ENCODE measurements around the gene SLC16A13. TPM values are rescaled to one million over a fixed set of nuclear protein-coding genes. Genes with fewer than 3 reads are reported as not detected.

Gene SLC16A13
- total and polyA plus RNA-seq, 2 of the 4 experiments (the other 2 are of a cell fraction): 0.18 to 2.3 TPM

DNA sequence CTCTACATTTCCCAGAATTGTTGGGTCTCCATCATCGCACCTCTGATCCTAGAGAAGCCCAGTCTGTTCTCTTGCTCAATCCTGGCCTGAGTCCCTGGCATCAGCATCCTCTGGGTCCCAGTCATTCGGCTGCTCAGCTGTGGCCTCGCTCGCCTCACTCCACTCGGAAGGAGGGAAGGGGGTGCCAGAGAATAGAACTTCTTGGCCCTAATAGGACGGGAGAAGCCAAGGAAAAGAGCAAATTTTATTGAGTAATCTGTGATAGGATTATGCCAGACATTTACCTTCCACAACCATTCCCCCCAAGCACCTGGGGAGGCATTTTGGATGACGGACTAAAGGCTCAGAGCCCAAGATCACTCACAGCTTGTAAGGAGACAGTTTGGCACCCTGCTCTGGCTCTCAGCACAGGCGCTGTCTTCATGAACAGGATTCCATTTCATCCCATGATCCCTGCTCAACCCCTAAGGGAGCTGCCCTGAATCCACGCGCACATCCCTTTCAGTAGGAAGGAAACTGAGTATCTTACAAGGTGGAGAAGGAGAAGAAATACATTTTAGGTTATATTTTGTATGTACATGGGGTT lies 44.7 kb downstream of the SLC16A13 start:
- BruUV-seq (replicated peaks): no TSS peak
- no peak overlapping the region for H4K8ac ChIP-seq (ENCODE audit: low read depth in 2 of 2, low read length in 2 of 2)
- H3K4ac ChIP-seq (ENCODE audit: low read depth, low read length): no peak overlapping the region
- no peak overlapping the region for H3K18ac ChIP-seq (ENCODE audit: low read depth, low read length)
- no peak overlapping the region for H2AFZ ChIP-seq (replicated peaks; ENCODE audit: low read length, poor library complexity)
- no peak overlapping the region for H3K4me3 ChIP-seq (ENCODE audit: insufficient read depth, low read depth, low read length)
- no peaks in the 10 kb centered on the region for H4K20me1 ChIP-seq (ENCODE audit: insufficient read depth, low read length)
- no peak overlapping the region for H3K23ac ChIP-seq (ENCODE audit: low read depth, low read length)
- H2BK15ac ChIP-seq (ENCODE audit: low read depth, low read length): no peak overlapping the region
- POLR2A ChIA-PET (ENCODE audit: unreplicated experiment): no interaction called here
- no peaks in the 10 kb centered on the region for H3K36me3 ChIP-seq (ENCODE audit: control insufficient read depth, insufficient read depth, low read length)
- in situ Hi-C loops (cut with MboI; ENCODE audit: low sequenced_read_pairs): no loop called here
- no peak overlapping the region for H2AK9ac ChIP-seq (replicated peaks; ENCODE audit: low read depth, low read length, poor library complexity)
- dilution Hi-C loops (cut with HindIII; ENCODE audit: low sequenced_read_pairs, unreplicated experiment): no loop called here
- H2BK120ac ChIP-seq (ENCODE audit: low read depth, low read length): no peak overlapping the region
- H3K56ac ChIP-seq (ENCODE audit: extremely low read depth, insufficient read depth, low read length): no peak overlapping the region
- no CpG with 5 or more reads among the region's 10 CpGs for WGBS, 2 experiments (ENCODE audit: extremely low coverage in 2 of 2, insufficient read length in 1 of 2)
- H4K91ac ChIP-seq (ENCODE audit: insufficient read depth, low read depth, low read length): no peak overlapping the region
- no peaks in the 10 kb centered on the region for H3K79me1 ChIP-seq (ENCODE audit: low read depth in 1 of 2, low read length in 2 of 2)
- H3K4me2 ChIP-seq (ENCODE audit: low read depth, low read length): no peak overlapping the region
- no peaks in the 10 kb centered on the region for H3K4me1 ChIP-seq (ENCODE audit: control insufficient read depth, insufficient read depth, low read length)
- H4K5ac ChIP-seq (ENCODE audit: low read depth, low read length): no peak overlapping the region
- DNase-seq: no peak
- no peaks in the 10 kb centered on the region for H3K9me3 ChIP-seq (ENCODE audit: control insufficient read depth, insufficient read depth, low read length)
- no peak for ATAC-seq (ENCODE audit: low read depth)
- no peak overlapping the region for H2AK5ac ChIP-seq (ENCODE audit: low read depth, low read length)
- H2BK5ac ChIP-seq (ENCODE audit: low read depth, low read length, poor library complexity, severe bottlenecking): no peak overlapping the region
- H3K27ac ChIP-seq (ENCODE audit: insufficient read depth, low read length): no peak overlapping the region
- no peak overlapping the region for H3K9ac ChIP-seq (ENCODE audit: low read depth, low read length)
- intact Hi-C loops (cut with micrococcal nuclease): no loop called here
- no peak overlapping the region for H2BK20ac ChIP-seq (ENCODE audit: low read depth, low read length)
- TF ChIP-seq, protein P1, sequence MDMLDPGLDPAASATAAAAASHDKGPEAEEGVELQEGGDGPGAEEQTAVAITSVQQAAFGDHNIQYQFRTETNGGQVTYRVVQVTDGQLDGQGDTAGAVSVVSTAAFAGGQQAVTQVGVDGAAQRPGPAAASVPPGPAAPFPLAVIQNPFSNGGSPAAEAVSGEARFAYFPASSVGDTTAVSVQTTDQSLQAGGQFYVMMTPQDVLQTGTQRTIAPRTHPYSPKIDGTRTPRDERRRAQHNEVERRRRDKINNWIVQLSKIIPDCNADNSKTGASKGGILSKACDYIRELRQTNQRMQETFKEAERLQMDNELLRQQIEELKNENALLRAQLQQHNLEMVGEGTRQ (IDR thresholded peaks at IDR 0.05; ENCODE audit: low read depth, low read length): no peak
- TF ChIP-seq MXI1 (IDR thresholded peaks at IDR 0.05; ENCODE audit: borderline replicate concordance, low read depth, low read length) (no peak), MAZ (IDR thresholded peaks at IDR 0.05; ENCODE audit: borderline replicate concordance, low read depth, low read length) (no peak), RFX5 (IDR thresholded peaks at IDR 0.05; ENCODE audit: low read depth, low read length) (no peak), RAD21 (IDR thresholded peaks at IDR 0.05; ENCODE audit: low read length) (no peak), POLR2A (IDR thresholded peaks at IDR 0.05; ENCODE audit: low read depth, low read length) (no peak), FOS (IDR thresholded peaks at IDR 0.05; ENCODE audit: low read depth, low read length) (no peak), BHLHE40 (IDR thresholded peaks at IDR 0.05; ENCODE audit: low read depth, low read length) (no peak), CEBPB (IDR thresholded peaks at IDR 0.05; ENCODE audit: low read depth, low read length) (no peak), NFE2L2 (IDR thresholded peaks at IDR 0.05; ENCODE audit: low read depth, low read length) (no peak), SMC3 (IDR thresholded peaks at IDR 0.05; ENCODE audit: low read depth, low read length) (no peak), MAFK (IDR thresholded peaks at IDR 0.05; ENCODE audit: low read depth, low read length) (no peak), CHD1 (IDR thresholded peaks at IDR 0.05; ENCODE audit: low read depth, low read length) (no peak), RCOR1 (IDR thresholded peaks at IDR 0.05; ENCODE audit: insufficient replicate concordance, low read length) (no peak)
- TF ChIP-seq, protein P2, sequence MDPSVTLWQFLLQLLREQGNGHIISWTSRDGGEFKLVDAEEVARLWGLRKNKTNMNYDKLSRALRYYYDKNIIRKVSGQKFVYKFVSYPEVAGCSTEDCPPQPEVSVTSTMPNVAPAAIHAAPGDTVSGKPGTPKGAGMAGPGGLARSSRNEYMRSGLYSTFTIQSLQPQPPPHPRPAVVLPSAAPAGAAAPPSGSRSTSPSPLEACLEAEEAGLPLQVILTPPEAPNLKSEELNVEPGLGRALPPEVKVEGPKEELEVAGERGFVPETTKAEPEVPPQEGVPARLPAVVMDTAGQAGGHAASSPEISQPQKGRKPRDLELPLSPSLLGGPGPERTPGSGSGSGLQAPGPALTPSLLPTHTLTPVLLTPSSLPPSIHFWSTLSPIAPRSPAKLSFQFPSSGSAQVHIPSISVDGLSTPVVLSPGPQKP (IDR thresholded peaks at IDR 0.05; ENCODE audit: borderline replicate concordance, low read depth, low read length): no peak
- TF ChIP-seq, protein P3, sequence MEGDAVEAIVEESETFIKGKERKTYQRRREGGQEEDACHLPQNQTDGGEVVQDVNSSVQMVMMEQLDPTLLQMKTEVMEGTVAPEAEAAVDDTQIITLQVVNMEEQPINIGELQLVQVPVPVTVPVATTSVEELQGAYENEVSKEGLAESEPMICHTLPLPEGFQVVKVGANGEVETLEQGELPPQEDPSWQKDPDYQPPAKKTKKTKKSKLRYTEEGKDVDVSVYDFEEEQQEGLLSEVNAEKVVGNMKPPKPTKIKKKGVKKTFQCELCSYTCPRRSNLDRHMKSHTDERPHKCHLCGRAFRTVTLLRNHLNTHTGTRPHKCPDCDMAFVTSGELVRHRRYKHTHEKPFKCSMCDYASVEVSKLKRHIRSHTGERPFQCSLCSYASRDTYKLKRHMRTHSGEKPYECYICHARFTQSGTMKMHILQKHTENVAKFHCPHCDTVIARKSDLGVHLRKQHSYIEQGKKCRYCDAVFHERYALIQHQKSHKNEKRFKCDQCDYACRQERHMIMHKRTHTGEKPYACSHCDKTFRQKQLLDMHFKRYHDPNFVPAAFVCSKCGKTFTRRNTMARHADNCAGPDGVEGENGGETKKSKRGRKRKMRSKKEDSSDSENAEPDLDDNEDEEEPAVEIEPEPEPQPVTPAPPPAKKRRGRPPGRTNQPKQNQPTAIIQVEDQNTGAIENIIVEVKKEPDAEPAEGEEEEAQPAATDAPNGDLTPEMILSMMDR (conservative IDR thresholded peaks at IDR 0.05; ENCODE audit: low read depth, low read length): no peak
- H3K14ac ChIP-seq (replicated peaks; ENCODE audit: low read depth, low read length): no peak overlapping the region
- CTCF ChIA-PET: interaction anchor here (1.5 kb wide), 1 partner anchor 28 kb away, joined by 3 read pairs; no protein-coding TSS in a partner anchor
- peaks cover 8% of the 10 kb centered on the region for H3K27me3 ChIP-seq (ENCODE audit: control insufficient read depth, insufficient read depth, low read length)
- H3K9me1 ChIP-seq (ENCODE audit: insufficient read depth, low read length): no peaks in the 10 kb centered on the region
